ENCODE data around the gene HOXC9. TPM values are rescaled to one million over a fixed set of nuclear protein-coding genes. Genes with fewer than 3 reads are reported as not detected.

The HOXC9 gene
- polyA plus RNA-seq, 2 of the 4 experiments (the other 2 are of a cell fraction), result 5.2 to 6.6 TPM

- 84% methylated on average over 15 of the region's 15 CpGs for WGBS (ENCODE audit: missing lambda C conversion rate)
- FAIRE-seq (no peak), DNase-seq (ENCODE audit: low read depth in 1 of 2, low spot score in 1 of 2) (no peak), ATAC-seq (no peak)
- TF ChIP-seq ELK1 (IDR thresholded peaks at IDR 0.05; ENCODE audit: low read depth, low read length), result no peak
- no peak for TF ChIP-seq CBX8 (IDR thresholded peaks at IDR 0.05)
- TF ChIP-seq CHD4 (IDR thresholded peaks at IDR 0.05; ENCODE audit: borderline replicate concordance), result no peak
- no peak for TF ChIP-seq ATOH8 (CRISPR knock-in tag; IDR thresholded peaks at IDR 0.05; ENCODE audit: low read depth)
- TF ChIP-seq KDM1A (IDR thresholded peaks at IDR 0.05; ENCODE audit: low read depth), result no peak
- ChIA-PET POLR2A (no interaction called here), CTCF (interaction anchor here (0.9 kb wide), 1 partner anchor 198 kb away, joined by 4 read pairs; no protein-coding TSS in a partner anchor)
- peaks cover 9% of the 10 kb centered on the region; the same call in 1 of the 3 replicates for H3K4me1 ChIP-seq
- H3K4me3 ChIP-seq, result no peak overlapping the region
- H3K4me2 ChIP-seq, result no peak overlapping the region
- no peak overlapping the region for H3K27ac ChIP-seq
- no peaks in the 10 kb centered on the region for H3K9me3 ChIP-seq
These were observed 33.9 kb upstream of the HOXC9 start for GRCh38 chr12:53966085-53966384.

GRCh38 chr12:53966385-53967133 lies 33.4 kb upstream of the HOXC9 start:
- Histone ChIP-seq H3K27ac (no peak overlapping the region), H3K4me3 (no peak overlapping the region), H3K4me2 (no peak overlapping the region), H3K9me3 (no peaks in the 10 kb centered on the region), H3K4me1 (peaks cover 9% of the 10 kb centered on the region; the same call in 1 of the 3 replicates)
- FAIRE-seq (no peak), DNase-seq (ENCODE audit: low read depth in 1 of 2, low spot score in 1 of 2) (no peak), ATAC-seq (no peak)
- TF ChIP-seq E2F6 (IDR thresholded peaks at IDR 0.05; ENCODE audit: borderline replicate concordance, low read depth) (no peak), RFX5 (IDR thresholded peaks at IDR 0.05) (no peak), FOXS1 (CRISPR knock-in tag; IDR thresholded peaks at IDR 0.05) (no peak), EHMT2 (IDR thresholded peaks at IDR 0.05; ENCODE audit: low read depth) (no peak), CEBPB (IDR thresholded peaks at IDR 0.05) (no peak), FOSL2 (IDR thresholded peaks at IDR 0.05) (no peak), FOSL2 (CRISPR knock-in tag; IDR thresholded peaks at IDR 0.05) (no peak), TP53 (CRISPR knock-in tag; IDR thresholded peaks at IDR 0.05) (no peak), HOXB5 (CRISPR knock-in tag; IDR thresholded peaks at IDR 0.05) (no peak), MYC (IDR thresholded peaks at IDR 0.05; ENCODE audit: borderline replicate concordance, low read length) (no peak), SREBF2 (IDR thresholded peaks at IDR 0.05) (no peak), MAFK (IDR thresholded peaks at IDR 0.05; ENCODE audit: partially characterized antibody) (no peak), ZC3H11A (IDR thresholded peaks at IDR 0.05) (no peak), RCOR1 (IDR thresholded peaks at IDR 0.05; ENCODE audit: low read depth, low read length) (no peak), EHF (CRISPR knock-in tag; IDR thresholded peaks at IDR 0.05) (no peak), REST (IDR thresholded peaks at IDR 0.05) (no peak), CHD4 (IDR thresholded peaks at IDR 0.05; ENCODE audit: borderline replicate concordance) (no peak)
- ChIA-PET POLR2A (no interaction called here), CTCF (interaction anchor here (0.9 to 1.2 kb wide), 2 partner anchors 198 to 220 kb away, joined by 4 to 5 read pairs; no protein-coding TSS in a partner anchor)
- 88% methylated on average over 36 of the region's 36 CpGs for WGBS (ENCODE audit: missing lambda C conversion rate)
